Colonic mucosa (tissue), 4 donors: Measurements from ENCODE around the gene HIRA. TPM values are rescaled to one million over a fixed set of nuclear protein-coding genes. Genes with fewer than 3 reads are reported as not detected.

ENCODE experiments used
- DNase-seq: peaks from one replicate; pipeline ENCODE4 v3.0.0-alpha.2; 2020
- H3K27ac ChIP-seq: fragments of 200-600 bp; one replicate; pipeline ENCODE4 v1.8.0; 2021
- H3K27me3 ChIP-seq: fragments of 200-600 bp; one replicate; pipeline ENCODE4 v1.8.0; 2021
- H3K36me3 ChIP-seq: fragments of 200-600 bp; one replicate; pipeline ENCODE4 v1.8.0; 2021
- H3K4me1 ChIP-seq: fragments of 200-600 bp; one replicate; pipeline ENCODE4 v1.8.0; 2021; ENCODE audit warnings: mild to moderate bottlenecking
- H3K4me3 ChIP-seq: fragments of 200-600 bp; one replicate; pipeline ENCODE4 v1.8.0; 2021
- H3K9ac ChIP-seq, 2 donors: one replicate each; pipeline ENCODE4 v1.7.0; 2013; ENCODE audit warnings: control low read depth in 2 of 2, low read depth in 2 of 2, low read length in 2 of 2
- H3K9me3 ChIP-seq: fragments of 200-600 bp; one replicate; pipeline ENCODE4 v1.8.0; 2021
- CTCF ChIP-seq: fragments of 200-600 bp; IDR thresholded peaks from one replicate; pipeline ENCODE4 v1.8.0; 2022; ENCODE audit warnings: antibody characterized with exemption, mild to moderate bottlenecking
- intact Hi-C: fragments of 100-400 bp; cut with DNase I; formaldehyde crosslinking; loops from one replicate; pipeline ENCODE4 v1.14.1; 2022
- total RNA-seq, 2 donors: library from RNA; stranded (reverse); fragmentation: NEBNext Ultra II Directional in 1 of 2; extraction: Animal tissue kit (Norgen Biotek cat#: 25700) in 1 of 2; gene quantifications; one replicate each; pipeline ENCODE4 v1.2.1, GENCODE V29; 2021
- donor health status: healthy.
- donor health status: DM: no; HTN: no; CAD: no.
- donor health status: DM: no; HTN: no; CAD: no.

The HIRA gene
- total RNA-seq, 2 donors from 2014 or later = 22.3 to 41.5 TPM

DNA sequence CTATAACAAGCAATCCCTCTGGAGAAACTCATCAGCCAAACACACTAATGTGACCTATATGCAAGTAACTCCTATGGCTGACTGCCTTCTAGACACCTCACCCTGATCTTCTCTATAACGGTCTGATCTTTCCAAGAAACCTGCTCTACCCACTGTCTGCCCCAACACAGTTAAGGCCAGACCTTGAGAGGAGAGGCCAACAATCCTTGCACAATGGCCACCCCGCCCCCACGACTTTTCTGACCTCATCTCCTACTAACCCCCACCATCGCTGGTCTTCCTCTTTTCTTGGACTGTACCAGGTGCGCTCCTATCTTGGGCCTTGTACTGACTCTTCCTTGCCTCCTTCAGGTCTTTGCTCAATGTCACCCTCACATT lies 12.5 kb downstream of the HIRA start:
- no peaks in the 10 kb centered on the region for H3K4me1 ChIP-seq
- H3K9ac ChIP-seq = no peak overlapping the region
- no peak overlapping the region for H3K4me3 ChIP-seq
- intact Hi-C loops = no loop called here
- no peak for TF ChIP-seq CTCF
- no peaks in the 10 kb centered on the region for H3K9me3 ChIP-seq
- DNase-seq = no peak
- H3K36me3 ChIP-seq = no peaks in the 10 kb centered on the region
- H3K27ac ChIP-seq = no peak overlapping the region
- H3K27me3 ChIP-seq = no peaks in the 10 kb centered on the region

DNA sequence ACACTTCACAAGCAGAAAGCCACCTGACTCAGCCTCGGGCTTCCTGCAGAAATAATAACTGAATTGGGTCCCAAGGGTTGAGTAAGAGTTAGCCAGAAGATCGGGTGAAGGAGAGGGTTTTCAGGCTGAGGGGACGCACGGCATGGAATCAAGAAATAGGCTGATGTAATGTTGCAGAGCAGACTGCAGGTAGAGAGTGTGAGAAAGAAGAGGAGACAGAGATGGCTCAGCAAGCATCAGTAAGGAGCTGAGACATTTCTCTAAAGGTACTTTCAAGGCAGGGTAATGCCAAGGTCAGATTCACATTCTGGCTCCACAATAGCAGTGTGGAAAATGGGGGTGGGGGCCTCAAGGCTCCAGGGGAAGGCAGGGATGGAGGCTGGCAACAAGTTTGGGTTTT lies 18.6 kb downstream of the HIRA start:
- Histone ChIP-seq H3K9ac (no peak overlapping the region), H3K27me3 (no peaks in the 10 kb centered on the region), H3K4me1 (no peaks in the 10 kb centered on the region), H3K9me3 (no peaks in the 10 kb centered on the region), H3K27ac (no peak overlapping the region), H3K4me3 (no peak overlapping the region), H3K36me3 (no peaks in the 10 kb centered on the region)
- TF ChIP-seq CTCF = no peak
- intact Hi-C loops = no loop called here
- DNase-seq = no peak

DNA sequence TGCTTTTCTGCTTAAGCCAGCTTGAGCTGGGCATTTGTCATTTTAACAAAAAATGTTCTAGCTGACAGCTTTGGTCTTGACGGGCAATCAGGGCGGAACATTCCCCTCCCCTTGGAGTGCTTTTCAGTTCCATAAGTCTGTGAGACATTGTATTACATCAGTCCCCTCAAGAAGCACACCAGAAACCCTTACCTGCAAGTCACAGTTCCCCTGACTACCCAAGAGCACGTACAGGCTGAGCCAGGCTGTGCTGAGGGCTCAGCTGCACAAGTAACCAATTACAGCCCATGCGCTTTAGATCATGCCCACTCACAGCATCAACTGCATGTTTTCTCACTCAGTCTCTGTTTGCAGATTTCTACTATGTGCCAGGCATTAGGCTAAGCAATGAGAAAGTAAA lies 19.1 kb downstream of the HIRA start:
- intact Hi-C loops = no loop called here
- no peak for DNase-seq
- Histone ChIP-seq H3K9me3 (no peaks in the 10 kb centered on the region), H3K36me3 (no peaks in the 10 kb centered on the region), H3K4me1 (no peaks in the 10 kb centered on the region), H3K27me3 (no peaks in the 10 kb centered on the region), H3K27ac (no peak overlapping the region), H3K9ac (no peak overlapping the region), H3K4me3 (no peak overlapping the region)
- no peak for TF ChIP-seq CTCF

DNA sequence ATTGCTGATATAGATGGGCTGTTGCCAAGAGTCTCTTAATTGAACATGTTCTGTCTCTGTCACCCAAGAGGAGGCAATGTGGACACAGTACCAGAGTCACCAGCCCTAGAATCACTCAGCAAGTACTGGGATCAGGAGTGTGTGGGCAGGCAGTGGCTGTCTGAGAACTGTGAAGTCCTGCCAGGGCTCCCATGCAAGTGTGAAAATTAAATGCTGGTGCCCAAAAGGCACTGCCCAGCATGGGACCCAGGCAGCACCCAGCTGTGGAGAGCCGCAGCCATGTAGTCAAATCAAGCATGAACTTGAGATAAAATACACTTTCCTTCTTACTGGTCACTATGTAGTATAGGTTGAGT lies 19.9 kb downstream of the HIRA start:
- no peak overlapping the region for H3K4me3 ChIP-seq
- no peak for DNase-seq
- no peaks in the 10 kb centered on the region for H3K27me3 ChIP-seq
- intact Hi-C loops = no loop called here
- H3K9me3 ChIP-seq = no peaks in the 10 kb centered on the region
- H3K27ac ChIP-seq = no peak overlapping the region
- no peaks in the 10 kb centered on the region for H3K36me3 ChIP-seq
- H3K4me1 ChIP-seq = no peaks in the 10 kb centered on the region
- no peak for TF ChIP-seq CTCF
- H3K9ac ChIP-seq = no peak overlapping the region

DNA sequence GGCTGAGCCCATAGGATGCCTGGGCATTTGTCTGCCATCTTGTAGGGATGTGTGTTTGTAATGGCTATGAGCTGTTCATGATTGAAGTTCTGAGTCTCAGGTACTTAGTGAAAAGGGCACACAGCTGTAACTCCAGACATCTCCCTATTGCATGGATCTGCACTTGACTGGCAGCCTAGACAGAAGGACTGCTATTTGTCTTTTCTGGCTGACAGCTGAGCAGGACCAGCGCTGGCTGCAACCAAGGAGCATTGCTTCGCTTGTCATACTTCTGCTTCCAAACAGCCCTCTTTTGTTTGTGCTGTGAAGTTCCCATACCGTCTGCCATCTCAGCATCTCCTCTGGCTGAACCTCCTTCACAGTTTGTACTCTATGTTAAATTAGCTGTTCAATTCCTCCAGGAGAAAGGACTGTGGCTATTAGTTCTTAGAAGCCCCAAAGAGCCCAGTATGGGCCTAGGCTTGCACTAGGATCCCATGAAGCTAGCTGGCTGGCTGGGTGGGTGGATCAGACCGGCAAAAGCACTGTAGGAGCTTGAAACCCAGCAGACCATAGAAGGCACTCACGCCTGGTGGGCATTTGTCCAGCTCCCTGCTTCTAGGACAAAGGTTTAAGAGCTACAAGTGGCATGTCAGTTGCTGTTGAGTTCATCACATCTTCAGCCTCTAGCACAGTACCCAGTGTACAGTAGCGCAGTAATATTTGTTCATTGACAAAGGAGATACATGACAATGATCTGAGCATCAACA lies 20.4 kb downstream of the HIRA start:
- no peaks in the 10 kb centered on the region for H3K27me3 ChIP-seq
- H3K27ac ChIP-seq = no peak overlapping the region
- H3K9ac ChIP-seq = no peak overlapping the region
- no peak for DNase-seq
- no peak overlapping the region for H3K4me3 ChIP-seq
- H3K36me3 ChIP-seq = no peaks in the 10 kb centered on the region
- H3K9me3 ChIP-seq = no peaks in the 10 kb centered on the region
- intact Hi-C loops = no loop called here
- H3K4me1 ChIP-seq = no peaks in the 10 kb centered on the region
- TF ChIP-seq CTCF = no peak
